ENCODE measurements around the gene RPS19. TPM values are rescaled to one million over a fixed set of nuclear protein-coding genes. Genes with fewer than 3 reads are reported as not detected.

Gene RPS19
- total RNA-seq, 1 donor from 2014 or later: 1,667 TPM

- peaks cover 42% of the 10 kb centered on the region for H3K36me3 ChIP-seq
- peak; percentile 93 for DNase-seq
- H3K27ac ChIP-seq: peak overlapping the region; percentile 66
Measured at GRCh38 chr19:41887711-41888382, 27.8 kb downstream of the RPS19 start.

GRCh38 chr19:41888926-41889325 lies 28.9 kb downstream of the RPS19 start:
- no peak for TF ChIP-seq CTCF (IDR thresholded peaks at IDR 0.05)
- H3K9me3 ChIP-seq: no peaks in the 10 kb centered on the region
- peak overlapping the region; percentile 66 for H3K27ac ChIP-seq
- no peak overlapping the region for H3K4me3 ChIP-seq
- no peaks in the 10 kb centered on the region for H3K27me3 ChIP-seq
- DNase-seq (no peak), ATAC-seq (no peak)
- H3K36me3 ChIP-seq: peaks cover 45% of the 10 kb centered on the region
- intact Hi-C loops (cut with DNase I): no loop called here
- peaks cover 43% of the 10 kb centered on the region for H3K4me1 ChIP-seq

More at GRCh38 chr19:41887711-41888382, 27.8 kb downstream of the RPS19 start:
- H3K4me1 ChIP-seq: peaks cover 43% of the 10 kb centered on the region
- peak; percentile 76 for ATAC-seq
- H3K27me3 ChIP-seq: no peaks in the 10 kb centered on the region
- peak overlapping the region; percentile 36 for H3K4me3 ChIP-seq
- TF ChIP-seq CTCF (IDR thresholded peaks at IDR 0.05): peak; percentile 27
- no peaks in the 10 kb centered on the region for H3K9me3 ChIP-seq
- intact Hi-C loops (cut with DNase I): no loop called here

GRCh38 chr19:41889896-41890295 lies 29.8 kb downstream of the RPS19 start:
- no peak for ATAC-seq
- Histone ChIP-seq H3K36me3 (peaks cover 50% of the 10 kb centered on the region), H3K27me3 (no peaks in the 10 kb centered on the region), H3K4me3 (no peak overlapping the region), H3K4me1 (peaks cover 38% of the 10 kb centered on the region), H3K9me3 (no peaks in the 10 kb centered on the region), H3K27ac (no peak overlapping the region)
- no peak for DNase-seq
- TF ChIP-seq CTCF (IDR thresholded peaks at IDR 0.05): no peak
- intact Hi-C loops (cut with DNase I): no loop called here

- no peak for DNase-seq
- TF ChIP-seq CTCF (IDR thresholded peaks at IDR 0.05): no peak
- H3K4me1 ChIP-seq: peaks cover 27% of the 10 kb centered on the region
- peaks cover 61% of the 10 kb centered on the region for H3K36me3 ChIP-seq
- H3K27me3 ChIP-seq: no peaks in the 10 kb centered on the region
- intact Hi-C loops (cut with DNase I): no loop called here
- no peak for ATAC-seq
- H3K9me3 ChIP-seq: no peaks in the 10 kb centered on the region
- H3K27ac ChIP-seq: no peak overlapping the region
- no peak overlapping the region for H3K4me3 ChIP-seq
Measured at GRCh38 chr19:41890936-41891335, 30.9 kb downstream of the RPS19 start.

- intact Hi-C loops (cut with DNase I): no loop called here
Measured at GRCh38 chr19:41892173-41892902, 32.3 kb downstream of the RPS19 start.

More at GRCh38 chr19:41892173-41892902, 32.3 kb downstream of the RPS19 start:
- Histone ChIP-seq H3K36me3 (peaks cover 67% of the 10 kb centered on the region), H3K27me3 (no peaks in the 10 kb centered on the region), H3K4me3 (no peak overlapping the region), H3K4me1 (peaks cover 13% of the 10 kb centered on the region), H3K9me3 (no peaks in the 10 kb centered on the region), H3K27ac (no peak overlapping the region)
- DNase-seq (no peak), ATAC-seq (no peak)
- no peak for TF ChIP-seq CTCF (IDR thresholded peaks at IDR 0.05)

Measured in upper lobe of right lung (tissue), 1 donor.